COLO668 (cell line): ENCODE data around the gene ZNF107.
"Not testable (repeated sequence)": the region's sequence is repeated elsewhere in the genome, so short reads cannot be mapped to it uniquely, and the experiment has no call there.

Source experiments
- DNase-seq: peaks from one replicate; lab custom pipeline; 2025; ENCODE audit not compliant: unreplicated experiment; lab: John Stamatoyannopoulos, UW

ZNF107 gene

DNA sequence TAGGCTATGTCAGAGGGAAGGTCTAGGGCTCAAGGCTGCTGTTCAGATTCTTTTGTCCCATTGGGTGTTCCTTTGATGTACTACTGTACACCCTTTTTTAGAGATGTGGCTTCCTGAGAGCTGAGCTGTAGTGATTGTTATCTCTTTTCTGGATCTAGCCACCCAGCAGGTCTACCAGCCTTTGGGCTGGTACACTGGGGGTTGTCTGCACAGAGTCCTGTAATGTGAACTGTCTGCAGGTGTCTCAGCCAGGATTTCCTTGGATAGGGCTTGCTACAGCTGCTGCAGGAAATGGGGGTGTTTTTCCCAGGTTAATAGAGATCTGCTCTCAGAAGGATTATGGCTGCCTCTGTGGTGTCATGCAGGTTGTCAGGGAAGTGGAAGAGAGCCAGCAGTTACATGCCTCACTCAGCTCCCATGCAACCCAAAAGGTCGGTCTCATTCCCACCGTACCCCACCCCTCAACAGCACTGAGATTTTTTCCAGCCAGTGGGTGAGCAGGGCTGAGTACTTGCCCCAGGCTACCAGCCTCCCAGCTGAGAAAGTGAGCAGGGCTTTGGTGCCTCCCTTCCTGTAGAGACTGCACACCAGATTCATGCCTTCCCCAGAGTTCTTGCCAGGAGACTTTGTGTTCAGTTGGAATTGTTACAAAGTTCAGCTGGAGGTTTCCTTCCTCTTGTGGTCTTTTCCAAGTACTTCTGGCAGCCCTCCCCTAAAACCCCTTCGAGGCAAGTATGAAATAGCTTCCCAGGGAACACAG is 63.3 kb downstream of the ZNF107 start:
- DNase-seq, result no peak

DNA sequence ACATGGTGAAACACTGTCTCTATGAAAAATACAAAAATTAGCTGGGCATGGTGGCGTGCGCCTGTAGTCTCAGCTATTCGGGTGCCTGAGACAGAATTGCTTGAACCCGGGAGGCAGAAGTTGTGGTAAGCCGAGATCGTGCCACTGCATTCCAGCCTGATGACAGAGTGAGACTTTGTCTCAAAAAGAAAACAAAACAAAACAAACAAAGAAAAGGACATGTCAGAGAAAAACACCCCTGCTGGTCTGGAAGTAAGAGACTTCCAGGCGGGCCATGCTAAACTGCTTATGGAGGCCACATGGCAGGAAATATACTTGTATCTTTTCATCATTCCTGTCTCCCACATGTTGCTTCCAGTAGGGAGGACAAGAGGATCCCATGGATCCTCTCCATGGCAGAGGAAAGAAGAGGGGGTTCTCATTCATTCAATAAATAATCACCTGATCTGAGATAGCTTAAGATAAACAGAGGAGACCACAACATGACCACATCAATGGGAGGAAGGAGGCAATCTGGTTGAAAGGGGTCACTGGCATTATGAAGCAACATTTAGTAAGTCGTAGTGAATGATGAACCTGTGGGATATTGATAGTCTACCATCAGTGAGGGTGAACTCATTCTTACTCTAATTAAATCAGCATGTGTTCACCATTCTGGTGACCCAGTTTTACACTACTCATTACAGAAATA is 67.8 kb downstream of the ZNF107 start:
- DNase-seq, result no peak

DNA sequence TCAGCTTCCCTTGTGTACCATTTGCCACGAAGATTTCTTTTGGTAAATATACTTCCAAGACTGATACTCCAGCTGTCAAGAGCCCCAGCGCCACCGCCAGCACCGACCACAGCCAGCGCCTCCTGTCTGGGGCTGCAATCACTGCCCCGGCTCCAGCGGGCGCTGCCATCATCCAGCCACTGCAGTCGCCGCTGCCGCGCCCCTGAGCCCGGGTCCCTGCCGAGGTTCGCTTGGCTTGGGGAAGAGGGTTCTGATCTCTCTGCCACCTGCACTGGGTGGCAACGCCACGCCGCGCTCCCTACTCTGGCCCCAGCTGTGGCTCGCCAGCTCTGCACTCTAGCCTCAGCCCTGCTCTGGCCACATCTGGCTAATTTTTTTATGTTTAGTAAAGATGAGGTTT is 70.6 kb downstream of the ZNF107 start:
- DNase-seq, result no peak

DNA sequence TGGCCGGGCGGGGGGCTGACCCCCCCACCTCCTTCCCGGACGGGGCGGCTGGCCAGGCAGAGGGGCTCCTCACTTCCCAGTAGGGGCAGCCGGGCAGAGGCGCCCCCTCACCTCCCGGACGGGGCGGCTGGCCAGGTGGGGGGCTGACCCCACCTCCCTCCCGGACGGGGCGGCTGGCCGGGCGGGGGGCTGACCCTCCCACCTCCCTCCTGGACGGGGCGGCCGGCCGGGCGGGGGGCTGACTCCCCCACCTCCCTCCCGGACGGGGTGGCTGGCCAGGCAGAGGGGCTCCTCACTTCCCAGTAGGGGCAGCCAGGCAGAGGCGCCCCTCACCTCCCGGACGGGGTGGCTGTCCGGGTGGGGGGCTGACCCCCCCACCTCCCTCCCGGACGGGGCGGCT is 72.5 kb downstream of the ZNF107 start:
- not testable (repeated sequence) for DNase-seq

DNA sequence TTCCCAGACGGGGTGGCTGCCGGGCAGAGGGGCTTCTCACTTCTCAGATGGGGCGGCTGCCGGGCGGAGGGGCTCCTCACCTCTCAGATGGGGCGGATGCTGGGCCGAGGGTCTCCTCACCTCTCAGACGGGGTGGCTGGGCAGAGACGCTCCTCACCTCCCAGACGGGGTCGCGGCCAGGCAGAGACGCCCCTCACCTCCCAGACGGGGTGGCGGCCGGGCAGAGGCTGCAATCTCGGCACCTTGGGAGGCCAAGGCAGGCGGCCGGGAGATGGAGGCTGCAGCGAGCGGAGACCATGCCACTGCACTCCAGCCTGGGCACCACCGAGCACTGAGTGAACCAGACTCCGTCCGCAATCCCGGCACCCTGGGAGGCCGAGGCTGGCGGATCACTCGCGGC is 73.0 kb downstream of the ZNF107 start:
- DNase-seq, result not testable (repeated sequence)

DNA sequence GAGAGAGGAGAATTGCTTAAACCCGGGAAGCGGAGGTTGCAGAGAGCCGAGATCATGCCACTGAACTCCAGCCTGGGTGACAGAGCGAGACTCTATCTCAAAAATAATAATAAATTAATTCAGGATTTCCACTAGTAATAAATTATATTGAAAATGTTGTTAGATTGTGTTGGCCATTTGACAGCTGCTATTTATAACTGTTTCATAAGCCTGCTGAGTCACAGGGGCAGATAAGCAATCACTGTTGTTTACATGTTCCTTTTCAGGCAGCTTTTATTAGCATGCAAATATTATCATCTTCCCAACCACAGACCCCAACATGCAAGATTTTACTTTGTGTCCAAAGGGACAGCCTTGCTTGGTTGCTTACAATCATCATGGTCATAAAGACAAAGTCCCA is 78.7 kb downstream of the ZNF107 start:
- DNase-seq, result no peak

DNA sequence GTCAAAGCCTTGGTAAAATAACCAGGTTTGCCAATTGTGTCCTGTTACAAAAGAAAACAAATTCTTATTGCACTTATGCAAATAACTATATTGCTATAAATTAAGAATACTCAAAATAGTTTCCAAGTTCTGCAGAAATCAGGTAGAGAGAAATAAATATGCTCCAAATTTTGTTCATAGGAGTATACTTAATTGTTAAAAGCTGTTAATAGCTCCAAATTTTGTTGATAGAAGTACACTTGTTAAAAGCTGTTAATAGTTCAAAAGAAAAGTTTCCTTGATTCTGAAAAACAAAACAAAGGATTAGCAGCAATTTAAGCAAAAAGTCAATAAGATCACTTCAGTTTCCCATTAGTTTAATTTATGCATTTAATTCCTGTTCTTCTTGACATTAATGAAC is 81.9 kb downstream of the ZNF107 start:
- DNase-seq, result no peak

DNA sequence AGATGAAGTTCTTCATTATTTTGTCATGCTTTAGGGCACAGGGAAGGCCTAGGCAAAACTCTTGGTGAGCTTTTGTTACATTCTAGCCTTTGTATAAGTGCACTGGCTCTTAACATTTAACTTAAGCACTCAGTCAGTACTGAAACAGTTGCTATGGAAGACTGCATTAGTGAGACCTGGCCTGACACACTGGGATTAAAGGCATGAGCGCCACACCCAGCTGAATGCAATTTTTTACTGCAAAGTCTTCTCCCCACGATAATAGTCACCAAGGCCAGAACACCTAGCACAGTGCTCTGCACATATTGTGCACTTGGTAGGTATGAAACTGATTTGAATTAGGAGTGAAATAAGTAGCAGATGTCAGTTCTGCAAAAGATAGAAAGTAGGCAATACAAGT is 87.1 kb downstream of the ZNF107 start:
- DNase-seq, result no peak

DNA sequence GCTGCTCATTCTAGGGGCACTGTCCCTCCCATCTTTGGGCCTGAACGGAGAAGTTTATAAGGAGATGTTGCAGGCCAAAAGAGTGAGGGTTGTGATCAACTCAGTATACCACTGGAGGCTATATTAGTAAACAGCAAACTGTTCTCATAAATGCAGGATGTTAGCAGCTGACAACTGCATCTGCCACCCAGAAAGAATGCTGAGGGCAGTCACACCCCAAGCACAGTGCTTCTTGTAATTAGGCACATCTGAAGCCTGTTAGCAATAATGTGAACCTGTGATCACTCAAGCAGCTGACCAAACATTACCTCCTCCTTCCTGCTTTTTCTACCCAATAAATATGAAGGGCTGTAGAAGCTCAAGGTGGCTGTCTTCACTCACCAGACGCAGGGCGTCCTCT is 89.9 kb downstream of the ZNF107 start:
- no peak for DNase-seq

DNA sequence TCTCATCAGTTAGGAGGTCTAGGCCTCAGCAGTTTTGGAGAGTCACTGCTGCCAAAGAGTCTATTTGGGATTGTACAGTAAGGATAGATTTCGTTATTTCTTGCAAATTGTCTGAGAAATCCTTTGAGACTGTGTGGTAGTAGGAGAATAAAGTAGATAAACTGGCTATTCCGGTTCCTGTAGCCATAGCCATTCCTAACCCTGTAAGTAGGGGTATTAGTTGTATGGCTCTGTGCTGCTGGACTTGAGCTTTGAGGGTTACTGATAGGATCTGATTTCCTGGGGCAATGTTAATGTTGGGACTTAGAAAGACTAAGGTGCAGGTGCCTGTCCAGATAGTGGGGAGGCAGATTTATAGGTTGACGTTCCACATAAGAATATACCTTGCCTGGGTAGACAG is 92.2 kb downstream of the ZNF107 start:
- DNase-seq, result no peak
